ENCODE results near the gene CELF6.

- TF ChIP-seq, protein P1, sequence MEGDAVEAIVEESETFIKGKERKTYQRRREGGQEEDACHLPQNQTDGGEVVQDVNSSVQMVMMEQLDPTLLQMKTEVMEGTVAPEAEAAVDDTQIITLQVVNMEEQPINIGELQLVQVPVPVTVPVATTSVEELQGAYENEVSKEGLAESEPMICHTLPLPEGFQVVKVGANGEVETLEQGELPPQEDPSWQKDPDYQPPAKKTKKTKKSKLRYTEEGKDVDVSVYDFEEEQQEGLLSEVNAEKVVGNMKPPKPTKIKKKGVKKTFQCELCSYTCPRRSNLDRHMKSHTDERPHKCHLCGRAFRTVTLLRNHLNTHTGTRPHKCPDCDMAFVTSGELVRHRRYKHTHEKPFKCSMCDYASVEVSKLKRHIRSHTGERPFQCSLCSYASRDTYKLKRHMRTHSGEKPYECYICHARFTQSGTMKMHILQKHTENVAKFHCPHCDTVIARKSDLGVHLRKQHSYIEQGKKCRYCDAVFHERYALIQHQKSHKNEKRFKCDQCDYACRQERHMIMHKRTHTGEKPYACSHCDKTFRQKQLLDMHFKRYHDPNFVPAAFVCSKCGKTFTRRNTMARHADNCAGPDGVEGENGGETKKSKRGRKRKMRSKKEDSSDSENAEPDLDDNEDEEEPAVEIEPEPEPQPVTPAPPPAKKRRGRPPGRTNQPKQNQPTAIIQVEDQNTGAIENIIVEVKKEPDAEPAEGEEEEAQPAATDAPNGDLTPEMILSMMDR (IDR thresholded peaks at IDR 0.05; ENCODE audit: low read depth, low read length, poor library complexity, severe bottlenecking): no peak
- TF ChIP-seq EZH2phosphoT487 (IDR thresholded peaks at IDR 0.05; ENCODE audit: borderline replicate concordance, low read length): no peak
Observed at GRCh38 chr15:72284781-72285180, 35.2 kb downstream of the CELF6 start.
